NCI-H2107 (cell line): ENCODE data around the gene SPDEF.

ENCODE experiments used
- DNase-seq: peaks from one replicate; lab custom pipeline; 2025; lab: John Stamatoyannopoulos, UW

The SPDEF gene

DNA sequence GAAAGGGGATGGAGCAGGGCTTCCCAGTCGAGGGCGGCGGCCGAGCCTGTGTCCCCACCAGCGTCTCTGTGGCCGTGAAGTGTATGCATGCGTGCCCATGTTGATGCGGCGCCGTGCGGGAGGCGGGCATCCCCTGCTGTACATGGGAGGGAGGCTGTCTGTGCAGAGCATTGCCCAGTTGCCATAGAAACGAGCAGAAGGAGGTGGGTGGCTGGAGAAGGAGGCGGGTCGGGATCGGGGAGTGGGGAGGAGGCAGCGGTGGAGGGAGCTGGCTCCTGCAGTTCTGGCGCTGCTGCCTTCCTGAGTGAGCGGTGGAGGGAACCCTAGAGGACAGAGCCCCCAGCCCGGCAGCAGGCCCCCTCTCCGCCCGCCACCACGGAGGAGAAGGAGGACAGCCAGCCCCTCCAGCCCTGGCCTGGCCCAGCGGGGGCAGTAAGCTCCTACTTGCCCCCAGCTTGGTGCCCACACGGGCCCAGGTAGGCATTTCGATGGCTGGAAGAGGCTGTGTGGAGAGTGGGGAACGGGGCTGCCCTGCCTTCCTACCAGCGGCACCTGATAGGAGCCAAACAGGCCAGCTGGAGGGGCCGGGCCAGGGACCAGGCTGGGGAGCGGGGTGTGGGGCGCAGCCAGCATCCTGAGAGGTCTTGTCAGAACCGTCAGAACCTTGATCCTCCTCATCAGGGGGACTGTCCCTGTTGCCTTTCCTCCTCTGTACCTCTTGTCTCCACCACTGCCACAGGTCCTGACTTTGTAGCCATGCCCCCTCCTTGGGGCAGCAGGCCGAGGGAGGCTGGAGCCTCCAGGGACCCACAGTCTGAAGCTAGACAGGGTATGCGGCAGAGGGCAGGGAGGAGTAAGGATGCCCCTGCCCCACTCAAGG, 41.3 kb downstream of the SPDEF start:
- DNase-seq: no peak

DNA sequence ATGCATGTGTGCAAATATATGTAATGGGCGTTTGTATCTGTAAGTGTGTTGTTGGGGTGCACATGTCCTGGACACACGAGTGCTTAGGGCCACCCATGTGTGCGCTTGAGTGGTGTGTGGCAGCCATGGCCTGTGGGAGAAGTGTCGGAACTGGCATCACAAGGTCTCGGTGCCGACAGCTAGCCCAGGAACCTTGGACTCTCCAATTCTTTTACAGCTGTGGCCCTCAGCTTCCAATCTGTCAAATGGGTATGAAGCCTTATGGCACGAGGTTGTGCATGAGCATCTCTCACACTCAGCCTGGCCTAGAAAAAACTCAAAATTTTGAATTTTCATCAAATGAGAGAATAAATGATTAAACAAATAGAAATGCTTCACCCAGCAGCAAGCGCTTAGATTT, 42.0 kb downstream of the SPDEF start:
- DNase-seq: no peak

DNA sequence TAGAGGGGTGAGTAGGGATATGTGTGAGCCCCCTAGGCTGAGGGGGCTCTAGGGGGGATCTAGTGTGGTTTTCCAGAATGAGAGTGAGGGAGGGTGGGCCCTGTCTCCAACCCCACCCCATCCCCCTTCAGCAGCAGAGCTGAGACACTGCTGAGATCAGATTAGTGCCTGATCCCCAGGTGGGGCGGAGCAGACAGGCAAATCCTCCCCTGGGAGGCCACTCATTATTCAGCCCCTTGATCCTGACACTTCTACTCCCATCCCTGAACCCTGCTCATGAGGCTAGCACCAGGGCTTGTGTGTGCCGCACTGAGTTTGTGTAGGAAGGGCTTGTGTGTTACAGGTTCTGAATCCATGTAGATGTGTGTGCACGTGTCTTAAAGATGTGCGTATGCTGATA, 42.5 kb downstream of the SPDEF start:
- no peak for DNase-seq

DNA sequence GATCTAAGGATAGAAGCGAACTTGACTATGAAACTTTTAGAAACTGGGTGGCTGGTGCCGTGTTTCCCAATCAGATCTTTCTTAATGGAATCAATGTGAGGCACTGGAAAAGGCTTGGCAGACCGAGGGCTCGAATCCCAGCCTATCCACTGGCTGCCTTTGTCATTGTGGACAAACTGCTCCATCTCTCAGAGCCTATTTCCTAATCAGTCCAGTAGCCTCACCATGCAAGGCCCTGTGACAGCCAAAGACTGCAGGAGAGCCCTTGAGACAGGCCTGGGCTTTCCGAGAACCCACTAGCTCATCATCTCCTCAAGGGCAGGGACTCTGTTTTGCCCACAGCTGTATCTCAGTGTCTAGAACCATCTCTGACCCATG, 43.4 kb downstream of the SPDEF start:
- no peak for DNase-seq

DNA sequence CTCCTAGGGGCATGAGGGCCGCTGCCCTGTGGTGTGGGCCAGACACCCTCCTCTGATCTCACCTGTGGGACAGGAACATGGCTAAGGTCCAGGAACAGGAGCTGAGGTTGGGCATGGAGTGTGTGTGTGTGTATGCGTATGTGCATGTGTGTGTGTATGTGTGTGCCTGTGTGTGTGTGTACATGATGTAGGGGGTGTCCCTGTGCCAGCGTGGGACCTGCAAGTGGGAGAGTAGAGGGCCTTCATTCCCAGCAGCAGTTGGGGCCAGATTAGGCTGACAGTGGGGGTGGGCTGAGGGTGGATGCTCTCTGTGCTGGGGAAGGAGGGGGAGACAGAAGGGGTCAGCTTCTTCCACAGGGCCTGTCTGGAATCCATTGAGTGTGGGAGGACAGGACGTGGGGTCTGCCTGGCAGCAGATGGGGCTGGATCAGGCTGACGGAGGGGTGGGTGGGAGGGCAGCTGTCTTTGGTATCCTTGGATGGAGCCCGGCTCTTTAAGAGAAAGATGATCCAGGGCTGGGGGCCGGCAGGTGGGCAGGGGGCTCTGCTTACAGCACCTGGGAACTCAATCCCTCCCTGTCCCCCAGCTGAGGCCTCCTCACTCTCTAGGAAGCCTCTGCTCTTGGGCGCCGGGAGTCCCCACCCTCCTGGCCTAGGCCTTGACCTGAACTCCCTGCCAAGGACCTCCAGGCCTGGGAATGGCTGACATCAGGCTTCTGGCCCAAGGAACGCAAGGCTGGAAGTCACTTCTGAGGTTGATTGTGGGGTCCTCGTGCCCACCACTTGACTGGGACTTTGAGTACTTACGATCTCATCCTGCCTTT, 44.0 kb downstream of the SPDEF start:
- no peak for DNase-seq

DNA sequence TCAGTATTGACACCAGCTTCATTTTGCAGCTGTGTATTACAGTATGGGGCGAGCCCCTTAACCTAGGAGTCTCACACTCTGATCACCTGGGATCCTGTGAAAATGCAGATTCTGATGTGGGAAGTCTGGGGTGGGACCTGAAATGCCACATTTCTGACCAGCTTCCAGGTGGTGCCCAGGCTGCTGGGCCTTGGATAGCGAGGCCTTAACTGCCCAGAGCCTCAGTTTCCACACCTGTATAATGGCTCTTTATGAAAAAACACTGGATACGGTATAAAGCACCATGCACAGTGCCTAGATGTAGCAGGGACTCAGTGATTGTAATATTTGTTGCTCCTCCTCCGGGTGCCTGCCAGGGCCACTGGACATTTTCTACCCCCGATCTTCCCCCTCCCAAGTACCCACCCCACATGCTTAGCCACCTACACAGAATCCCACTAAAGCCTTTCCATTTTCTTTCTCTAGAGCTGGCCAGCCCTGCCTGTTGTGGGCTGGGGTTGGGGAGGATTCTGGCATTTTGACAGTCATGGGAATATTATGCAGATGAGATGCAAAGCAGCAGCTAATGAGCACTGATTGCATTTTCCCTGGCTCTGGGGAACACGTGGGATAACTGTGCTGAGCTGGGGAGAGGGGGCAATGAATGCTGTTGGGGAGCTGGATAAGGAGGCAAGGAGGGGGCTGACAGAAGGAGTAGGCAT, 44.8 kb downstream of the SPDEF start:
- no peak for DNase-seq

DNA sequence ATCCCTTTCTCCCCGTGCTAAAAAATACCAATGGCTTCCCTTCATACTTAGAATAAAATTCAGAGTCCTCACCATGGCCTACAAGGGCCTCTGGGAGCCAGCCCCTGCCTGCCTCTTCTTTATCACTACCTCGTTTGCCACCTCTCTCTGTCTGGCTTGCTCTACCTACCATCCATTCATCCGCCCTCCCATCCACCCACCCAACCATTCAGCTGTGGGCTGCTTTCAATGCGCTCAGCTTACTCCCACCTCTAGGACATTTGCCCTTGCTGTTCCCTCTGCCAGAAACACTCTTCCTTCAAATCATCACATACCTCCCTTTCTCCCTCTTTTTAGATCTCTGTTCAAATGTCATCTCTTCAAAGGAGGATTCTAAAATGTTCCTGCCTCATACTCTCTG, 45.8 kb downstream of the SPDEF start:
- DNase-seq: no peak

DNA sequence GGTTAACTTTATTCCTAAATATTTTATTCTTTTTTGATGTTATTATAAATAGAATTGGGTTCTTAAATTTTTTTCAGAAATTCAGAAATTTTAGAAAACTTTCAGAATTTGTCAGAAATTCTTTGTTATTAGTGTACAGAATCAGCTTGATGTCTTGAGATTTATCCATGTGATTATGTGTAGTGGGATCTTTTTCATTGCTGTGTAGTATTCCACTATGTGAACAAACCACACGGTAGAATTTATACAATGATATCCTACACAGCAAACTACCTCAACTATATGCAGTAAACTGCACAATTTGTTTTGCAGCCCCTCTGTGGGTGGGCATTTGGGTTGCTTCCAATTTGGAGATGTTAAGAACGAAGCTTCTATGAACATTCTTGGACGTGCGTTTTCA, 46.3 kb downstream of the SPDEF start:
- no peak for DNase-seq

DNA sequence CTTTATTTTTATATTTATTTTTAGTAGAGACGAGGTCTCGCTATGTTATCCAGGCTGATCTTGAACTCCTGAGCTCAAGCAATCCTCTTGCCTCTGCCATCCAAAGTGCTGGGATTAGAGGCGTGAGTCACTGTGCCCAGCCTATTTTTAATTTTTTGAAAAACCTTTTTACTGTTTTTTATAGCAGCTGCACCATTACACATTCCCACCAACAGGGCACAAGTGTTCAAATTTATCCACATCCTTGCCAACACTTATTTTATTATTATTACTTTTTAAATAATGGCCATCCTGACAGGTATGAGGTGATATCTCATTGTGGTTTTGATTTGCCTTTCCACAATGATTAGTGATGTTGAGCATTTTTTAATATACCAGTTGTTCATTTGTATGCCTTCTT, 47.7 kb downstream of the SPDEF start:
- no peak for DNase-seq

DNA sequence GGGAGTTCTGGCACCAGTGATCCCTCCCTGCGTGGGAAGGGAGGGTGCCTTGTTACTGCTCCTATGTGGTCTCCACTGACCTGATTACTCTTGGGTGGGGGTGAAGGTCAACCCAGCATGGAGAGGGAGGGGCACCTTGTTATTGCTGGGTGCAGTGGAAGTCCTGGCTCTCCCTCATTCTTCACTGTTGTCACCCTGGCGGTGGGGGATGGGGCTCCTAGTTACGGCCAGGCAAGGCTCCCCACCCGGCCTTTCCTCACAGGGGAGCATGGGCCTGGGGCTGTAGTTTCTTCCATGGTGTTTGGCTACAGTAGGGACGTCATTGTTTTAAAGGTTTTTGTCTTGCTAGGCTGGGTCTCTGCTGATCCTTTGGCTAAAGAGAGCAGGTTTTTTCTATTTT, 49.4 kb downstream of the SPDEF start:
- no peak for DNase-seq

DNA sequence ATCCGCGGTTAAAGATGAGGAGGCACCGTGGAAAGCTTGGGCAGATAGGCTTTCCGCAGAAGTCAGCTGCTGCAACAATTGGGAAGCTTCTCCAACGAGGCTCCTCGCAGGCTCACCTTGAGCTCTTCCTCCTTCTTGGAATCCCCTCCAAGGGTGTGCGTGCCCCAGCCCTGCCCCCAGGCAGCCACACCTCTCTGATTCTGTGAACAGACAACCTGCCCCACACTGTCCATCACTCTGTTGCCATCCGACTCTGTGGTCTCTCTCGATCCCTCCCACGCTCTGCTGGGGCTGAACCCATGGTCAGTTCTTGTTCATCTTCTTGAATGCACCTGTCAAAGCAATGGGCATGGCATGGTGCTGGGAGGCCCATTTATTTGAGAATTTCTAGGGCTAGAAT, 58.7 kb downstream of the SPDEF start:
- DNase-seq: no peak

DNA sequence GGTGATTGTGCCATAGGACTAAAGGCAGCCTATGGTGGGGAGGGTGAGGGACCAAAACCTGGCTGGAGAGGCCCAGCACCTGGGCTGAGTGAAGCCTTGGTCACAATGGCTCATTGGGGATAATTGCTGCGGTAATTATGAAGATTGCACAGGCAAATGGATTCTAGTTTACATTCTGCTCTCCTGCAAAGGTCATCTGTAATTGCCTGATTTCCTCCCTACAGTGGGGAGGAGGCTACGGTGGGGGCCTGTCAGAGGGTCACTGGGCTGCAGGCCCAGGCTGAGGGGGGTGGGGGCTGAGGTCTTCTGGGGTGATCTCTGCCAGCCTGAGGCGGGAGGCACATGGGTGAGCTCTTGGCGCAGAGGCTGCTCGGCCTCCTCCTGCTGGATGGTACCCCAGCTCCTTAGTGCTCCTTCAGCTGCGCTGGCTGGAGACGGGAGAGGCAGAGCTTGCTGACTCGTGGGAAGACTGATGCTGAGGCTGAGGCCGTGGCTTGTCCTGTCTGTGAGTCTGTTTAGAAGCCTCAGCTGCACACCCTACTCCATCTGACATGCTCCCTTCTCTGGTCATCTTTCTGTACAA, 59.9 kb downstream of the SPDEF start:
- no peak for DNase-seq

DNA sequence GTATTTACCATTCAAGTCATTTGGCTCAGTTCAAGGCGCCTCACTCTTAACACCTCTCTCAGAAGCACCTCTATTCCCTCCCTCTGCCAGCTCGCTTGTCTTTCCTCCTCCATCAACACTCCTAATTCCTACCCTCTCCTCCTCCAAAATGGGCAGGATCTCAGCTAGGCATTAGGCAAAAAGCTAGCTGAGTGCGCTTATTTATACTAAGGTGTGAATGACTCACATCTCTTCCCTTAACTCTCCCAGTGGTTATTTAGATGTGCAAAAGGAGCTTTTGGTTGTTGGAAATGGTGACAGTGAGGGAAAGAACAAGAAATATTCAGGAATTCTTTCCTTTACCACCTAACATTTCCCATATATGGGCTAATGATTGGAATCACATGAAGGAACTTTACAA, 61.2 kb downstream of the SPDEF start:
- no peak for DNase-seq

DNA sequence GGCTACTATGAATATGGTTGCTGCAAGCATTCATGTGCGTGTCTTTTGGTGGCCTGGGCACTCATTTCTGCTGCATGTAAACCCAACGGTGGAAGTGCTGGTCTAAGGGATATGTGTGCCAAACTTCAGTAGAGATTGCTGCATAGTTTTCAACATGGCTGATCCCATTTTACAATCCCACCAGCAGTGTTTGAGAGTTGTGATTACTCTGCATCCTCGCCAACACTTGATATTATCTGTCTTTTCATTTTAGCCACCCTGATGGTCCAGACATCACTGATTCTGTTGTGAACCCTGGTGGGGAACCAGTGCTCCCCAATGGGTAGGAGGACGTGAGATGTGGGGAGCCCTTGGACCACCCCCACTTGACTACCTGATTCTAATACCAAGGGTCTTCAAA, 62.8 kb downstream of the SPDEF start:
- no peak for DNase-seq

DNA sequence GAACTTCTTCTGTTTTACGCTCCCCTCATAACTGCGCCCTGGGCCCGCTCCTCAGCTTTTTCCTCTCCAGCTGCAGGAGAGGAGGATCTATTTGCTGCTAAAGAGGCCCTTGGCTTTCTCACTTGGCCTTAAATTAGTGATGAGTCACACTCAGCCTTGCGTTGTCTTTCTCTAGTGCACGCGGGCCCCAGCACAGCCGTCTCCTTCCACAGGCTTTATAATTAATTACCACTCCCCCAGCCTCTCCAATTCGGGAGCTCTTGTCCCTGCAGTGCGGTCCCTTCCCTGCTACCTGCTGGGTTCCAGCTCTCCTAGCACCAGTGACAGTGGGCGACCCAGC, 65.1 kb downstream of the SPDEF start:
- no peak for DNase-seq

DNA sequence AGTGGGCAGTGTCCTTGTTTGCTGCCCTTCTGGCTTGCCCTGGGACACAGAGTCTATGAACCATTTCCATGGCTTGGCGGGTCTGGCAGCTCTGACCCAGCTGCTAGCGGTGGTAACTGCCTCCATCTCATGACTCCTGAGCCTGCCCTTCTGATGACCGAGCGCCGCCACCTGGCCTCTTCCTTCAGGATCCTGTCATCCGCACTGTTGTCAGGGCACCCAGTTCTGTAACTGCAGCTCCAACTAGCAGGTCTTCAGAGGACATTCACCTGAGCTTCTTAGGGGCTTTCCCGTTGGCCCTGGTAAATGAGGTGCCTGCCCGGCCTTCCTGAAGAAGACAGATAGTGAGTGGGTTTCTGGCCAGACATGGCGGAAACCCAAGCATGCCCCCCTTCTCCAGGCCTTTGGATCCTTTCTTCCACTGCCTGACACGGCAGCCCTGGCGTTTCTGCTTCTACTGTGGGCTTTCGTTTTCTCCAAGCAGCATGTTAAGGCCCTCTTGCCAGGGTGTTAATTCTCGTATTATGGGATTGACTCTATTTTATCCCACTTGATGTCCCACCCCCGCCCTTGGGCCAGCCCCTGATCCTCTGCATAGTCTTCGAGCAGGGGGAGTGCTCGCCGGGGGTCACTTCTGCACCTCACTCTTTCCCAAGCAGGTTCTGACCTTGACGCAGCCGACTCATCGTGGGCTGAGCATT, 65.6 kb downstream of the SPDEF start:
- DNase-seq: no peak

DNA sequence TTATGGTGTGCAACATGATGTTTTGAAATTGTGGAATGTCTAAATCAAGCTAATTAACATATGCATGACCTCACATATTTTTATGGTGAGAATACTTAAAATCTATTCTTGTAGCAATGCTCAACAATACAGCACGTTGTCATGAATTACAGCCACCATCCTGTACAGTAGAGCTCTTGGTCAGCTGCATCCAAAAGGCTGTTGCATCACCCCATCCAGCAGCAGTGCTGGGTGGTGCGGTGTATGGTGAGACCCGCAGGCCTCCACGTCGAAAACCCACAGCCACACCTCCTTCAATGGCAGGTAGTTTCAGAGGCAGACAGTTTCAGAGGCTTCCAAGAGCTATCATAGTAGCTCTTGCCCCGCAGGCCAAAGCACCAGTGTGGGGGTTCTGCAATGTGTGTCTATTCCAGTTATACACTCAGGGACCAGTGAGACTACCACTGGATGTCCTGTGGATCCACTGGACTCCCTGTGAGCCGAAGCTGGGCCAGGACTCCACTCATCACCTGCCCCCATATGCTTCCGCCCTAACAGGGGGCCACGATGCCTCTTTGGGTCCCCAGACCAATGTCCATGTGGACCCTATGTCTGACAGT, 66.8 kb downstream of the SPDEF start:
- DNase-seq: no peak
